ENCODE results near the gene ZER1. TPM values are rescaled to one million over a fixed set of nuclear protein-coding genes. Genes with fewer than 3 reads are reported as not detected.
A peak's percentile ranks its signal among the peaks of the same experiment; 100 is the strongest.

Gene ZER1
- total RNA-seq, 1 experiment from 2014 or later = 10.2 TPM

GRCh38 chr9:128728298-128728697, 43.4 kb downstream of the ZER1 start:
- Histone ChIP-seq H3K4me3 (no peak overlapping the region), H3K9me3 (no peaks in the 10 kb centered on the region), H3K27me3 (no peaks in the 10 kb centered on the region), H3K36me3 (peaks cover 6% of the 10 kb centered on the region)
- no peak for DNase-seq

- Histone ChIP-seq H3K27me3 (no peaks in the 10 kb centered on the region), H3K4me3 (no peak overlapping the region)
- DNase-seq = no peak
These were observed 44.0 kb downstream of the ZER1 start for GRCh38 chr9:128727640-128728248.

GRCh38 chr9:128724744-128725211, 46.9 kb downstream of the ZER1 start:
- Histone ChIP-seq H3K4me3 (peak overlapping the region; percentile 71), H3K27me3 (no peaks in the 10 kb centered on the region), H3K36me3 (no peaks in the 10 kb centered on the region; the same call in none of the 2 replicates), H3K9me3 (no peaks in the 10 kb centered on the region)
- peak; percentile 72 for DNase-seq

More at GRCh38 chr9:128727640-128728248, 44.0 kb downstream of the ZER1 start:
- H3K36me3 ChIP-seq = peaks cover 3% of the 10 kb centered on the region; the same call in 1 of the 2 replicates
- H3K9me3 ChIP-seq = no peaks in the 10 kb centered on the region

GRCh38 chr9:128723866-128724743, 47.6 kb downstream of the ZER1 start, which contains the start of gene ZDHHC12:
TSS of gene ZDHHC12 (minus strand) at chr9:128724127. CDS start at chr9:128724093, 34 bp downstream.
- Histone ChIP-seq H3K36me3 (no peaks in the 10 kb centered on the region; the same call in none of the 2 replicates), H3K27me3 (no peaks in the 10 kb centered on the region), H3K4me3 (peak within 1 kb of the TSS; percentile 71)

GRCh38 chr9:128723352-128723865, 48.3 kb downstream of the ZER1 start:
- Histone ChIP-seq H3K27me3 (no peaks in the 10 kb centered on the region), H3K4me3 (peak overlapping the region; percentile 71), H3K9me3 (no peaks in the 10 kb centered on the region), H3K36me3 (no peaks in the 10 kb centered on the region; the same call in none of the 2 replicates)
- DNase-seq = no peak

More at GRCh38 chr9:128723866-128724743, 47.6 kb downstream of the ZER1 start, which contains the start of gene ZDHHC12:
- DNase-seq = peak; percentile 98
- no peaks in the 10 kb centered on the region for H3K9me3 ChIP-seq

- no peak for DNase-seq
- Histone ChIP-seq H3K9me3 (no peaks in the 10 kb centered on the region), H3K36me3 (no peaks in the 10 kb centered on the region; the same call in none of the 2 replicates), H3K4me3 (no peak overlapping the region), H3K27me3 (no peaks in the 10 kb centered on the region)
These were observed 49.1 kb downstream of the ZER1 start for GRCh38 chr9:128722380-128723351.

- H3K27me3 ChIP-seq = no peaks in the 10 kb centered on the region
- no peaks in the 10 kb centered on the region for H3K9me3 ChIP-seq
- no peak for DNase-seq
These were observed 50.2 kb downstream of the ZER1 start for GRCh38 chr9:128721487-128722010.

GRCh38 chr9:128720841-128721486, 50.8 kb downstream of the ZER1 start:
- H3K27me3 ChIP-seq = no peaks in the 10 kb centered on the region
- no peak overlapping the region for H3K4me3 ChIP-seq
- no peaks in the 10 kb centered on the region for H3K9me3 ChIP-seq
- no peaks in the 10 kb centered on the region; the same call in none of the 2 replicates for H3K36me3 ChIP-seq
- no peak for DNase-seq

More at GRCh38 chr9:128721487-128722010, 50.2 kb downstream of the ZER1 start:
- Histone ChIP-seq H3K4me3 (no peak overlapping the region), H3K36me3 (no peaks in the 10 kb centered on the region; the same call in none of the 2 replicates)

GRCh38 chr9:128719919-128720605, 51.7 kb downstream of the ZER1 start:
- H3K4me3 ChIP-seq = no peak overlapping the region
- H3K36me3 ChIP-seq = no peaks in the 10 kb centered on the region; the same call in none of the 2 replicates
- no peaks in the 10 kb centered on the region for H3K9me3 ChIP-seq
- H3K27me3 ChIP-seq = no peaks in the 10 kb centered on the region
- no peak for DNase-seq

- no peak for DNase-seq
- no peaks in the 10 kb centered on the region for H3K9me3 ChIP-seq
- H3K27me3 ChIP-seq = no peaks in the 10 kb centered on the region
- no peak overlapping the region for H3K4me3 ChIP-seq
- no peaks in the 10 kb centered on the region; the same call in none of the 2 replicates for H3K36me3 ChIP-seq
These were observed 53.3 kb downstream of the ZER1 start for GRCh38 chr9:128718475-128718874.

GRCh38 chr9:128718047-128718446, 53.7 kb downstream of the ZER1 start:
- DNase-seq = no peak
- H3K36me3 ChIP-seq = no peaks in the 10 kb centered on the region; the same call in none of the 2 replicates
- no peak overlapping the region for H3K4me3 ChIP-seq
- H3K9me3 ChIP-seq = no peaks in the 10 kb centered on the region
- no peaks in the 10 kb centered on the region for H3K27me3 ChIP-seq

- no peaks in the 10 kb centered on the region; the same call in none of the 2 replicates for H3K36me3 ChIP-seq
- H3K9me3 ChIP-seq = no peaks in the 10 kb centered on the region
- peak; percentile 23 for DNase-seq
- H3K27me3 ChIP-seq = no peaks in the 10 kb centered on the region
- H3K4me3 ChIP-seq = no peak overlapping the region
These were observed 55.0 kb downstream of the ZER1 start for GRCh38 chr9:128716581-128717254.

- Histone ChIP-seq H3K36me3 (no peaks in the 10 kb centered on the region; the same call in 1 of the 2 replicates), H3K4me3 (no peak overlapping the region), H3K27me3 (no peaks in the 10 kb centered on the region), H3K9me3 (no peaks in the 10 kb centered on the region)
- no peak for DNase-seq
These were observed 56.3 kb downstream of the ZER1 start for GRCh38 chr9:128715436-128715750.
